Uterus (tissue), 2 donors: ENCODE measurements around the gene FCER1A.

ENCODE experiments used
- CTCF ChIP-seq, 4 experiments: fragments of 200-600 bp in 2 of 4; fragments of 450-650 bp in 2 of 4; sonication (generic) in 2 of 4; IDR thresholded peaks; one replicate each; pipeline ENCODE4 v1.5.1; 2016 to 2019; ENCODE audit warnings: antibody characterized with exemption in 4 of 4, mild to moderate bottlenecking in 2 of 4, moderate library complexity in 1 of 4
- POLR2A ChIP-seq, 2 donors: fragments of 450-650 bp; IDR thresholded peaks; one replicate each; pipeline ENCODE4 v1.6.1; 2016; ENCODE audit warnings: antibody characterized with exemption in 2 of 2, mild to moderate bottlenecking in 1 of 2, moderate library complexity in 1 of 2

GRCh38 chr1:159274631-159275030 lies 27.5 kb upstream of the FCER1A start:
- TF ChIP-seq CTCF (IDR thresholded peaks at IDR 0.05) = no peak
- TF ChIP-seq POLR2A (IDR thresholded peaks at IDR 0.05) = no peak
